Measurements from ENCODE around the gene MT1B.

- TF ChIP-seq CTCF (IDR thresholded peaks at IDR 0.05) (no peak), EP300 (IDR thresholded peaks at IDR 0.05) (no peak)
These were observed 12.6 kb upstream of the MT1B start for GRCh38 chr16:56639045-56639444.
